Cardiac fibroblast (primary cell): ENCODE results near the gene SIDT1.

ENCODE experiments used
- DNase-seq, 2 donors: peaks; one replicate each; pipeline versions ENCODE4 v3.0.0 to v3.0.0-alpha.2; 2010; ENCODE audit warnings: low read depth in 2 of 2
- H3K4me3 ChIP-seq, 2 donors: replicated peaks in 1 of 2; 1 replicate in 1 of 2; 2 replicates in 1 of 2; pipeline ENCODE4 v1.5.1; 2011; ENCODE audit warnings: low read depth in 2 of 2, low read length in 2 of 2, mild to moderate bottlenecking in 2 of 2, moderate library complexity in 1 of 2
- CTCF ChIP-seq: IDR thresholded peaks from one replicate; pipeline ENCODE4 v1.5.1; 2011; ENCODE audit warnings: low read depth, mild to moderate bottlenecking, low read length, inconsistent platforms

The SIDT1 gene

GRCh38 chr3:113537155-113537554, 4.8 kb downstream of the SIDT1 start:
- TF ChIP-seq CTCF, result no peak
- DNase-seq, result no peak
- no peak overlapping the region for H3K4me3 ChIP-seq

GRCh38 chr3:113541519-113541918, 9.2 kb downstream of the SIDT1 start:
- no peak for TF ChIP-seq CTCF
- no peak for DNase-seq

DNA sequence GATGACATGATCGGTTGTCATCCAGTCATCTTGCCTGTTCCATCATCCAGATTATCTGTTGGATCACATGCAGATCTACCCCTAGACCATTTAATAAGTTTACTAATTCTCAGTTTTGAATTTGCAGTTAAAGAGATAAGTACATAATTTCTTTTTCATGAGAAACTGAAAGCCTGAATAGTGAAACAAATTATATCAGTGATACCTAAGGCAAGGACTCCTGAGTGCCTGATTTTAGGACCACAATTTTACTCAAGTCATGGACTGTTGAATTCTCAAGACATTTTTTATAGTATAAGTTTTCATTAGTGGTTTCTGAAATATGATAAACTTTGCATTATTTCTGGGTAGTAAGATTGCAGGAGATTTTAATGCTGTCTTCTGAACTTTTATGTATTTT, 13.2 kb downstream of the SIDT1 start:
- TF ChIP-seq CTCF, result no peak
- DNase-seq, result no peak
- no peak overlapping the region for H3K4me3 ChIP-seq

More at GRCh38 chr3:113541519-113541918, 9.2 kb downstream of the SIDT1 start:
- H3K4me3 ChIP-seq, result no peak overlapping the region

- no peak for TF ChIP-seq CTCF
- DNase-seq, result no peak
- H3K4me3 ChIP-seq, result no peak overlapping the region
Observed at GRCh38 chr3:113546414-113546893, 14.1 kb downstream of the SIDT1 start.

GRCh38 chr3:113548501-113548900, 16.1 kb downstream of the SIDT1 start:
- no peak for TF ChIP-seq CTCF
- no peak overlapping the region for H3K4me3 ChIP-seq
- DNase-seq, result no peak

DNA sequence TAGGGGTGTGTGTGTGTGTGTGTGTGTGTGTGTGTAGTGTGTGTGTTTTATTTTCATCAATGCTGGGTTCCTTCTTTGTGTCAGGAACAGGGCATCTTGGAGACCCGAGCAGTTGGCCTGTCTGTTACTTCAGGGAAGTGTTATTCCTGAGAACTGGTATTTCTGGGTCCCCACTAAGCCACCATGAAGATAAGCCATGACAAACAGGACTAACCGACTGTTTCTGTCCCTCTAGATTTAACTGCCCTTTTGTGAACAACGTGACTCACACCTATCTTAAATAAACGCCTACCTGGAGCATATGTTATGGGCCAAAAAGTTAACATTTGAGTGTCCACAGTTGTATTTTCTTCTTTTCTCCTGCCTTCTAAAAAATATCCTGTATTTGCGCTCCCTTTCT, 19.5 kb downstream of the SIDT1 start:
- H3K4me3 ChIP-seq, result no peak overlapping the region
- TF ChIP-seq CTCF, result no peak
- DNase-seq, result no peak

GRCh38 chr3:113552851-113553250, 20.5 kb downstream of the SIDT1 start:
- TF ChIP-seq CTCF, result no peak
- no peak for DNase-seq
- H3K4me3 ChIP-seq, result no peak overlapping the region
